GM12873 (cell line): ENCODE results near the gene ABAT.

Experiments
- CTCF ChIP-seq: IDR thresholded peaks from 2 replicates; pipeline ENCODE4 v1.5.1; 2012; ENCODE audit warnings: low read depth, mild to moderate bottlenecking, moderate library complexity, low read length, control low read depth; ENCODE audit not compliant: insufficient read depth; ENCODE audit errors: missing control alignments

The ABAT gene

GRCh38 chr16:8730335-8730915 is 56.0 kb downstream of the ABAT start:
- TF ChIP-seq CTCF = no peak

- no peak for TF ChIP-seq CTCF
Measured at GRCh38 chr16:8733849-8734540, 59.6 kb downstream of the ABAT start.

- TF ChIP-seq CTCF = no peak
Measured at GRCh38 chr16:8735574-8735973, 61.2 kb downstream of the ABAT start.

- TF ChIP-seq CTCF = no peak
Measured at GRCh38 chr16:8736123-8736668, 61.8 kb downstream of the ABAT start.

GRCh38 chr16:8739151-8739550 is 64.7 kb downstream of the ABAT start:
- no peak for TF ChIP-seq CTCF

GRCh38 chr16:8739989-8740704 is 65.7 kb downstream of the ABAT start:
- no peak for TF ChIP-seq CTCF

- no peak for TF ChIP-seq CTCF
Measured at GRCh38 chr16:8740775-8741355, 66.4 kb downstream of the ABAT start.
